HUES64 (cell line): Measurements from ENCODE around the gene FYN.

Source experiments
- H3K27ac ChIP-seq: 2 replicates; pipeline ENCODE4 v1.7.0; 2013; ENCODE audit warnings: low read depth, low read length, inconsistent platforms
- H3K27me3 ChIP-seq: 2 replicates; pipeline ENCODE4 v1.6.1; 2013; ENCODE audit warnings: mild to moderate bottlenecking, low read length; ENCODE audit not compliant: insufficient read depth
- H3K36me3 ChIP-seq: 2 replicates; pipeline ENCODE4 v1.6.1; 2013; ENCODE audit warnings: mild to moderate bottlenecking, low read length; ENCODE audit not compliant: insufficient read depth
- H3K4me1 ChIP-seq: 2 replicates; pipeline ENCODE4 v1.6.1; 2013; ENCODE audit warnings: mild to moderate bottlenecking, low read length, moderate library complexity; ENCODE audit not compliant: insufficient read depth
- H3K4me3 ChIP-seq: 2 replicates; pipeline ENCODE4 v1.5.1; 2013; ENCODE audit warnings: mild to moderate bottlenecking, low read length, moderate library complexity
- H3K9ac ChIP-seq: 2 replicates; pipeline ENCODE4 v1.6.1; 2013; ENCODE audit warnings: mild to moderate bottlenecking, low read depth, low read length
- H3K9me3 ChIP-seq: 2 replicates; pipeline ENCODE4 v1.6.1; 2013; ENCODE audit warnings: low read depth, low read length; ENCODE audit not compliant: insufficient read depth
- WGBS: fragments of 150-250, 120-280 bp; methylation state at CpG from one replicate; pipeline ENCODE4 v1.1.7; 2013; ENCODE audit warnings: missing lambda C conversion rate; 5-methylcytosine and 5-hydroxymethylcytosine counted together

Gene FYN

GRCh38 chr6:111709615-111710398 is 163.4 kb downstream of the FYN start:
- no peak overlapping the region for H3K4me3 ChIP-seq
- H3K27me3 ChIP-seq: no peaks in the 10 kb centered on the region

GRCh38 chr6:111709201-111709600 is 164.1 kb downstream of the FYN start:
- WGBS: 76% methylated on average over 3 of the region's 3 CpGs
- H3K9ac ChIP-seq: no peak overlapping the region
- no peaks in the 10 kb centered on the region for H3K27me3 ChIP-seq
- H3K27ac ChIP-seq: no peak overlapping the region
- no peaks in the 10 kb centered on the region for H3K9me3 ChIP-seq
- H3K36me3 ChIP-seq: peaks cover 27% of the 10 kb centered on the region
- H3K4me1 ChIP-seq: peaks cover 17% of the 10 kb centered on the region
- H3K4me3 ChIP-seq: no peak overlapping the region

More at GRCh38 chr6:111709615-111710398, 163.4 kb downstream of the FYN start:
- Histone ChIP-seq H3K9ac (no peak overlapping the region), H3K9me3 (no peaks in the 10 kb centered on the region), H3K4me1 (peaks cover 17% of the 10 kb centered on the region), H3K27ac (no peak overlapping the region), H3K36me3 (peaks cover 31% of the 10 kb centered on the region)
- WGBS: 73% methylated on average over 3 of the region's 5 CpGs

- H3K4me1 ChIP-seq: peaks cover 17% of the 10 kb centered on the region
- H3K36me3 ChIP-seq: peaks cover 28% of the 10 kb centered on the region
- H3K4me3 ChIP-seq: no peak overlapping the region
- WGBS: 86% methylated on average over 4 of the region's 4 CpGs
- H3K9ac ChIP-seq: no peak overlapping the region
- H3K27ac ChIP-seq: no peak overlapping the region
- no peaks in the 10 kb centered on the region for H3K27me3 ChIP-seq
- no peaks in the 10 kb centered on the region for H3K9me3 ChIP-seq
Measured at GRCh38 chr6:111707773-111708172, 165.5 kb downstream of the FYN start.

DNA sequence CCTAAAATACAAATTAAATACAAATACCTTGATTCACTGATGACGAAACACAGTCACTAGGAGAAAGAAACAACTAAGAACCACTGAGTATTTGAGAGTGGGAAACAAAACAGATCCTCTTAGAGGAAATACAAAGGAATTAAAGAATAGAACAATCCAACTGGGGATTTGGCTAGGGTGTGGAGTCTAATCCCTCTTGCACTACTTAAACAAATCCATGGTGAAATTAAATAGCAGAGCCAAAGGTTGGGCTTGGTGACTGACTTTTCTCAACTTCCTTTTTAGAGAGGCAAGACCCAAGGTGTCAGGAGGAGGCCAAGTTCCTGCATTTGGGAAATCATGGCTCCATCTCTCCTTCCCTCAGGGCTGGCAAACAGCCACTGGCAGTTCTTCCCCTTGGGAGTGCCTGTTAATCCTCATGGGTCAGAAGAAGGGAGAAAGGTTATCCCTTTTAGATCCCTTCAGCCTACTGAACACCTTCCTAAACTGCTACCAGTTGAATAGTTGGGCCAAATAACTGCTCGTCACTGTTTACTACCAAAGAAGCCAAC is 166.3 kb downstream of the FYN start:
- WGBS: 97% methylated on average over 1 of the region's 2 CpGs
- no peak overlapping the region for H3K4me3 ChIP-seq
- peaks cover 30% of the 10 kb centered on the region for H3K36me3 ChIP-seq

GRCh38 chr6:111703723-111704122 is 169.5 kb downstream of the FYN start:
- H3K9ac ChIP-seq: no peak overlapping the region
- 89% methylated on average over 7 of the region's 7 CpGs for WGBS
- no peak overlapping the region for H3K27ac ChIP-seq
- H3K4me3 ChIP-seq: no peak overlapping the region
- no peaks in the 10 kb centered on the region for H3K27me3 ChIP-seq
- no peaks in the 10 kb centered on the region for H3K9me3 ChIP-seq
- no peaks in the 10 kb centered on the region for H3K4me1 ChIP-seq
- peaks cover 44% of the 10 kb centered on the region for H3K36me3 ChIP-seq

More for the DNA sequence above, 166.3 kb downstream of the FYN start:
- Histone ChIP-seq H3K27ac (no peak overlapping the region), H3K9ac (no peak overlapping the region), H3K4me1 (peaks cover 14% of the 10 kb centered on the region), H3K9me3 (no peaks in the 10 kb centered on the region), H3K27me3 (no peaks in the 10 kb centered on the region)

DNA sequence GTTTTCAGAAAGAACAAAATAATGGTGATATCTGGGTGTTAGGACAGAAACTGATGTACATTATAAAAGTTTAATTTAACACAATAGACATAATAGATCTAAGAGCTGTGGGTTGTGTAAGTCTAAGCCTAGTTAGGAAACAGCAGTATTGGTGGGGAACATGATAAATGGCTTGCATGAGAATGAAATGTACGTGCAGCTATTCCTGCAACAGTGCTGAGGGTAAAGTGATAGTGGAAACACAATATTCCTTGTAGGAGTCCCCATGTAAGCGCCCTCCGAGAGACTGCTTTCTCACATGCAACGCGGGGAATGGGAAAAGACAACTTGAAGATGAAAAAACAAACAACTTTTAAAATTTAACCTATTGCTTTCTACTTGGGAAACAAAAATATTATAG is 171.0 kb downstream of the FYN start:
- peaks cover 47% of the 10 kb centered on the region for H3K36me3 ChIP-seq
- H3K9ac ChIP-seq: no peak overlapping the region
- 96% methylated on average over 5 of the region's 5 CpGs for WGBS
- no peaks in the 10 kb centered on the region for H3K27me3 ChIP-seq
- no peak overlapping the region for H3K4me3 ChIP-seq
- no peak overlapping the region for H3K27ac ChIP-seq
- H3K9me3 ChIP-seq: no peaks in the 10 kb centered on the region
- no peaks in the 10 kb centered on the region for H3K4me1 ChIP-seq

GRCh38 chr6:111701146-111701545 is 172.1 kb downstream of the FYN start:
- Histone ChIP-seq H3K9ac (no peak overlapping the region), H3K4me1 (no peaks in the 10 kb centered on the region), H3K27me3 (no peaks in the 10 kb centered on the region), H3K9me3 (no peaks in the 10 kb centered on the region), H3K27ac (no peak overlapping the region), H3K4me3 (no peak overlapping the region), H3K36me3 (peaks cover 53% of the 10 kb centered on the region)
- 90% methylated on average over 3 of the region's 3 CpGs for WGBS

GRCh38 chr6:111700135-111700690 is 173.0 kb downstream of the FYN start:
- H3K27ac ChIP-seq: no peak overlapping the region
- no peaks in the 10 kb centered on the region for H3K27me3 ChIP-seq
- no peak overlapping the region for H3K9ac ChIP-seq
- 92% methylated on average over 18 of the region's 18 CpGs for WGBS
- H3K4me3 ChIP-seq: no peak overlapping the region
- no peaks in the 10 kb centered on the region for H3K9me3 ChIP-seq
- no peaks in the 10 kb centered on the region for H3K4me1 ChIP-seq
- H3K36me3 ChIP-seq: peaks cover 54% of the 10 kb centered on the region

DNA sequence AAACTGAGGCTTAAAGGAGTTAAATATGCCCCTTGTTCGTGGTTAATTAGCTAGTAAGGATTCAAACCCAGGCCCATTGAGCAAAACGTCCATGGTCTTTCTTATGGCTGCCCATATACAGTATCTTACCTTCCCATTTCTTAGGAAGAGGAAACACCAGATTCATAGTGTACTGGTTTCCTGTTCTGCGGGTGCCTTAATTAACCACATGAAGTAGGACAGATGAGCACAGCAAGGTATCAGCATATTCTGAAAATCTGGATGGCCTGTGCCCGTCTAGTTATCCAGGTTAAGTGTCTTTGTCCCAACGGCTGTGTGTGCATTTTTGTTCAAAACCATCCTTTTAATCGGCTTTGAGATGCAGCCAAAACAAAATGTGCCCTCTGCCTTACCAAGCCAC is 174.1 kb downstream of the FYN start:
- no peak overlapping the region for H3K4me3 ChIP-seq
- no peaks in the 10 kb centered on the region for H3K27me3 ChIP-seq
- no peak overlapping the region for H3K27ac ChIP-seq
- H3K4me1 ChIP-seq: no peaks in the 10 kb centered on the region
- no peak overlapping the region for H3K9ac ChIP-seq
- no peaks in the 10 kb centered on the region for H3K9me3 ChIP-seq
- H3K36me3 ChIP-seq: peaks cover 60% of the 10 kb centered on the region
- 94% methylated on average over 6 of the region's 6 CpGs for WGBS

GRCh38 chr6:111696814-111697213 is 176.4 kb downstream of the FYN start:
- Histone ChIP-seq H3K27ac (no peak overlapping the region), H3K27me3 (no peaks in the 10 kb centered on the region), H3K36me3 (peaks cover 60% of the 10 kb centered on the region), H3K9ac (no peak overlapping the region), H3K4me3 (no peak overlapping the region), H3K4me1 (no peaks in the 10 kb centered on the region), H3K9me3 (no peaks in the 10 kb centered on the region)

DNA sequence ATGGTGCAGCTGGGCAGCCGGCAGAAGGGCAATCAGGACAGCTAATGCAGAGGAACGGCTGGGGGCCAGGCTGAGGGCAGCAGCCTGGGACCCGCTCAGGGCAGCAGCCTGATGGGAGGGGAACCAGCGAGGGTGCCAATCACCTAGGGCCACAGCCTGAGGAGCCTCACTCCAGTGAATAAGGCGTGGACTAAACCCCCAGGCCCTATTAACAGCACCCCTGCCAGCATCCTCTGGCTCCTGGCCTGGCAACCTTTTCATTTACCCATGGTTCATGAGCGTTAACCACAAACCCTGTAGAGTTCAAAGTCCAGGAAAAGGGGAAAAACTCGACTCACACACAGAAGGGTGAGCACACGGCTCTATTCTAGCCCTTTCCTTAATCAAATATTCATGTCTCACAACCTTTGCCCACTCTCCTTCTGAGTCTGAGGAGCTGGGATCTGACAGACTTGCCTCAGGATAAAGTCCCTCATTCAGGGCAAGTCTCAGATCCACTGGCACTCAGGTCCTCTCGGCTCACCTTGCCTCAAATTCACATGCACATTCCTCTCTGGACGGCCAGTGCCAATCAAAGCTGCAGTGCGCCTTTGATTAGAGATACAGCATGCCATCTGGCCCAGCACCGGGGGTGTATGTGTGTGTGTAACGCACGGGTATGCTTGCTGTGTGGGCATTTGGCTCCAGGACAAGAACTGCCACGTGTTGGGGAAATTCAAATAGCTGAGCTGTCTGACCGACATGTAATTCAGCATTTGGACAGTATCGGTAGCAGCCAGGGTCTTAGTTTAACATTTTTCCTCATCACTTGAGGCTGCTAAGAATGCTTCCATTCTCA is 180.7 kb downstream of the FYN start:
- Histone ChIP-seq H3K36me3 (peaks cover 67% of the 10 kb centered on the region), H3K9ac (no peak overlapping the region), H3K4me1 (no peaks in the 10 kb centered on the region), H3K9me3 (no peaks in the 10 kb centered on the region), H3K27me3 (no peaks in the 10 kb centered on the region), H3K27ac (no peak overlapping the region), H3K4me3 (no peak overlapping the region)
- WGBS: 91% methylated on average over 17 of the region's 17 CpGs
